IgD-negative memory B cell (primary cell): ENCODE data around the gene FLNC. TPM values are rescaled to one million over a fixed set of nuclear protein-coding genes. Genes with fewer than 3 reads are reported as not detected.
A peak's percentile ranks its signal among the peaks of the same experiment; 100 is the strongest.

ENCODE experiments used
- H3K27ac Mint-ChIP-seq, 3 donors: one replicate each; pipeline ENCODE4 v1.8.0; 2020 to 2022; ENCODE audit warnings: mild to moderate bottlenecking in 3 of 3, mixed read lengths in 3 of 3, moderate library complexity in 1 of 3
- H3K27me3 Mint-ChIP-seq: one replicate; pipeline ENCODE4 v1.8.0; 2021; ENCODE audit warnings: mixed read lengths
- H3K36me3 Mint-ChIP-seq: one replicate; pipeline ENCODE4 v1.8.0; 2020; ENCODE audit warnings: mild to moderate bottlenecking, mixed read lengths
- H3K4me1 Mint-ChIP-seq, 3 donors: one replicate each; pipeline ENCODE4 v1.8.0; 2020 to 2022; ENCODE audit warnings: mixed read lengths in 3 of 3, mild to moderate bottlenecking in 1 of 3
- H3K4me3 Mint-ChIP-seq, 4 donors: one replicate each; pipeline ENCODE4 v1.8.0; 2020 to 2022; ENCODE audit warnings: mild to moderate bottlenecking in 4 of 4, mixed read lengths in 4 of 4, moderate library complexity in 3 of 4
- H3K9me3 Mint-ChIP-seq, 3 donors: one replicate each; pipeline ENCODE4 v1.8.0; 2020 to 2021; ENCODE audit warnings: mixed read lengths in 3 of 3, mild to moderate bottlenecking in 1 of 3
- polyA plus RNA-seq: library from polyadenylated mRNA; unstranded; fragments of 300-500 nt; fragmentation: Illumina TruSeq; gene quantifications from one replicate; pipeline ENCODE4 v1.2.3, GENCODE V29; 2021

The FLNC gene
- polyA plus RNA-seq, 1 donor from 2014 or later: not detected

GRCh38 chr7:128852537-128853254, 22.5 kb downstream of the FLNC start:
- Mint-ChIP-seq H3K4me1 (no peaks in the 10 kb centered on the region), H3K27me3 (peaks cover 2% of the 10 kb centered on the region), H3K4me3 (no peak overlapping the region), H3K36me3 (no peaks in the 10 kb centered on the region), H3K27ac (no peak overlapping the region), H3K9me3 (no peaks in the 10 kb centered on the region)

GRCh38 chr7:128853799-128854198, 23.6 kb downstream of the FLNC start:
- Mint-ChIP-seq H3K36me3 (no peaks in the 10 kb centered on the region), H3K9me3 (no peaks in the 10 kb centered on the region), H3K4me3 (no peak overlapping the region), H3K4me1 (no peaks in the 10 kb centered on the region), H3K27ac (no peak overlapping the region), H3K27me3 (peaks cover 2% of the 10 kb centered on the region)

- no peaks in the 10 kb centered on the region for H3K4me1 Mint-ChIP-seq
- H3K27me3 Mint-ChIP-seq: peaks cover 2% of the 10 kb centered on the region
- no peak overlapping the region for H3K27ac Mint-ChIP-seq
- H3K36me3 Mint-ChIP-seq: no peaks in the 10 kb centered on the region
- no peak overlapping the region for H3K4me3 Mint-ChIP-seq
- no peaks in the 10 kb centered on the region for H3K9me3 Mint-ChIP-seq
These were observed 24.2 kb downstream of the FLNC start for GRCh38 chr7:128854396-128854795.

GRCh38 chr7:128855559-128855958, 25.4 kb downstream of the FLNC start:
- Mint-ChIP-seq H3K4me3 (no peak overlapping the region), H3K4me1 (peaks cover 0 to 3% (median 2%) of the 10 kb centered on the region in 3 donors), H3K27ac (peak overlapping the region in 1 of 3 donors; percentile 46), H3K27me3 (peaks cover 2% of the 10 kb centered on the region), H3K36me3 (no peaks in the 10 kb centered on the region), H3K9me3 (no peaks in the 10 kb centered on the region)

GRCh38 chr7:128856001-128856718, 26.0 kb downstream of the FLNC start:
- peaks cover 0 to 3% (median 2%) of the 10 kb centered on the region in 3 donors for H3K4me1 Mint-ChIP-seq
- H3K4me3 Mint-ChIP-seq: no peak overlapping the region
- H3K36me3 Mint-ChIP-seq: no peaks in the 10 kb centered on the region
- peak overlapping the region in 1 of 3 donors; percentile 31 for H3K27ac Mint-ChIP-seq
- peaks cover 2% of the 10 kb centered on the region for H3K27me3 Mint-ChIP-seq
- H3K9me3 Mint-ChIP-seq: no peaks in the 10 kb centered on the region

- Mint-ChIP-seq H3K27me3 (no peaks in the 10 kb centered on the region), H3K4me3 (no peak overlapping the region), H3K9me3 (no peaks in the 10 kb centered on the region), H3K4me1 (peaks cover 10 to 16% (median 12%) of the 10 kb centered on the region in 3 donors), H3K27ac (no peak overlapping the region), H3K36me3 (no peaks in the 10 kb centered on the region)
These were observed 28.4 kb downstream of the FLNC start for GRCh38 chr7:128858380-128859231.

- Mint-ChIP-seq H3K9me3 (no peaks in the 10 kb centered on the region), H3K27me3 (no peaks in the 10 kb centered on the region), H3K4me1 (peaks cover 15 to 18% (median 15%) of the 10 kb centered on the region in 3 donors), H3K4me3 (no peak overlapping the region), H3K36me3 (no peaks in the 10 kb centered on the region), H3K27ac (peak overlapping the region in 2 of 3 donors; percentile 29 to 59)
These were observed 29.3 kb downstream of the FLNC start for GRCh38 chr7:128859232-128860157.

GRCh38 chr7:128860158-128861073, 30.2 kb downstream of the FLNC start:
- Mint-ChIP-seq H3K4me1 (peaks cover 15 to 22% (median 20%) of the 10 kb centered on the region in 3 donors), H3K9me3 (no peaks in the 10 kb centered on the region), H3K27ac (peak overlapping the region in 1 of 3 donors; percentile 59), H3K36me3 (peaks cover 6% of the 10 kb centered on the region), H3K4me3 (peak overlapping the region in 1 of 4 donors; percentile 54), H3K27me3 (no peaks in the 10 kb centered on the region)

- H3K9me3 Mint-ChIP-seq: no peaks in the 10 kb centered on the region
- H3K27me3 Mint-ChIP-seq: no peaks in the 10 kb centered on the region
- peaks cover 18 to 24% (median 20%) of the 10 kb centered on the region in 3 donors for H3K4me1 Mint-ChIP-seq
- peak overlapping the region; percentile 96 to 100 (median 99) for H3K27ac Mint-ChIP-seq
- H3K4me3 Mint-ChIP-seq: peak overlapping the region; percentile 92 to 100 (median 97)
- H3K36me3 Mint-ChIP-seq: peaks cover 9% of the 10 kb centered on the region
These were observed 31.9 kb downstream of the FLNC start for GRCh38 chr7:128861957-128862570.

- Mint-ChIP-seq H3K27me3 (no peaks in the 10 kb centered on the region), H3K9me3 (no peaks in the 10 kb centered on the region), H3K27ac (peak within 1 kb of the TSS; percentile 96 to 100 (median 99)), H3K4me3 (peak within 1 kb of the TSS; percentile 92 to 100 (median 97)), H3K4me1 (peaks cover 20 to 27% (median 20%) of the 10 kb centered on the region in 3 donors), H3K36me3 (peaks cover 9% of the 10 kb centered on the region)
These were observed 32.6 kb downstream of the FLNC start, which contains the start of gene ATP6V1F for GRCh38 chr7:128862571-128863432. Gene ATP6V1F (plus strand): TSS chr7:128862856. CDS start chr7:128862905, 49 bp downstream.

GRCh38 chr7:128863433-128863989, 33.3 kb downstream of the FLNC start:
- Mint-ChIP-seq H3K27ac (peak overlapping the region; percentile 96 to 100 (median 99)), H3K27me3 (no peaks in the 10 kb centered on the region), H3K4me3 (peak overlapping the region; percentile 92 to 100 (median 97)), H3K4me1 (peaks cover 21 to 27% (median 22%) of the 10 kb centered on the region in 3 donors), H3K9me3 (no peaks in the 10 kb centered on the region), H3K36me3 (peaks cover 9% of the 10 kb centered on the region)

GRCh38 chr7:128865303-128865702, 35.1 kb downstream of the FLNC start:
- H3K27ac Mint-ChIP-seq: peak overlapping the region in 2 of 3 donors; percentile 79 to 80
- peak overlapping the region in 2 of 4 donors; percentile 36 to 61 for H3K4me3 Mint-ChIP-seq
- H3K27me3 Mint-ChIP-seq: peaks cover 4% of the 10 kb centered on the region
- H3K4me1 Mint-ChIP-seq: peaks cover 24 to 29% (median 26%) of the 10 kb centered on the region in 3 donors
- H3K36me3 Mint-ChIP-seq: peaks cover 10% of the 10 kb centered on the region
- H3K9me3 Mint-ChIP-seq: no peaks in the 10 kb centered on the region
